ENCODE data around the gene WDR18.

Gene WDR18, protein sequence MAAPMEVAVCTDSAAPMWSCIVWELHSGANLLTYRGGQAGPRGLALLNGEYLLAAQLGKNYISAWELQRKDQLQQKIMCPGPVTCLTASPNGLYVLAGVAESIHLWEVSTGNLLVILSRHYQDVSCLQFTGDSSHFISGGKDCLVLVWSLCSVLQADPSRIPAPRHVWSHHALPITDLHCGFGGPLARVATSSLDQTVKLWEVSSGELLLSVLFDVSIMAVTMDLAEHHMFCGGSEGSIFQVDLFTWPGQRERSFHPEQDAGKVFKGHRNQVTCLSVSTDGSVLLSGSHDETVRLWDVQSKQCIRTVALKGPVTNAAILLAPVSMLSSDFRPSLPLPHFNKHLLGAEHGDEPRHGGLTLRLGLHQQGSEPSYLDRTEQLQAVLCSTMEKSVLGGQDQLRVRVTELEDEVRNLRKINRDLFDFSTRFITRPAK

DNA sequence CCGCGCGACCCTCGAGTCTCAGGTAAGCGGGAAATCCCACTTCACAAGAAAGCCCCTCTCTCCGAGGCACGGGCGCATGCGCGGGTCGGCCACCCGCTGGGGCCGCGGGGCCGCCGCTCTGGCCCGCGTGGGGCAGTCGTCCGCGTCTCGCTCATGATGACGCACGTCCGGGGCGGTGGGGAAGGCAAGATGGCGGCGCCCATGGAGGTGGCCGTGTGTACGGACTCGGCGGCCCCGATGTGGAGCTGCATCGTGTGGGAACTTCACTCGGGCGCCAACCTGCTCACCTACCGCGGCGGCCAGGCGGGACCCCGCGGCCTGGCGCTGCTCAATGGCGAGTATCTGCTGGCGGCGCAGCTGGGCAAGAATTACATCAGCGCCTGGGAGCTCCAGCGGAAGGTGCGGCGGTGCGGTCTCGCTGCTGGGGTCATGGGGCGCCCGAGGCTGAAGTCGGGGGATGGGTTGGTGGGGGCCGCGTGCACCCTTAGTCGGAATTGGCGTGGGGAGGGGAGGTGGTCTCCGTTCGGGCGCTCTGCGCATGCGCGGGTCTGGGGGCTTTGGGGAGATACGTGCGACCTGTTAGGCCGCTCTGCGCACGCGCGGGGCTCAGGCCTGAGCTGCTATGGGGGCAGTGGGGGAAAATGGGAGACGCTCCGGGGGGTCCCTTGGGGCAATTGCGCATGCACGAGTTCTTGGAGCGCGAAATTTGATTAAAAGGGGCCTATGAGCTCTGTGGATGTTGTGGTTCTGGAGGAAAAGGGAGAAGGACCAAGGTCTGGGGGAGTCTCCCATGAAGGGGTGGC lies at the start of gene WDR18:
Gene WDR18, plus strand, starts transcription at position 181 of the 803 bp plus-strand sequence. Its CDS starts 9 bp downstream, at position 190.
- peak in 55 of 56 donors; percentile 45 to 96 (median 89) for DNase-seq

DNA sequence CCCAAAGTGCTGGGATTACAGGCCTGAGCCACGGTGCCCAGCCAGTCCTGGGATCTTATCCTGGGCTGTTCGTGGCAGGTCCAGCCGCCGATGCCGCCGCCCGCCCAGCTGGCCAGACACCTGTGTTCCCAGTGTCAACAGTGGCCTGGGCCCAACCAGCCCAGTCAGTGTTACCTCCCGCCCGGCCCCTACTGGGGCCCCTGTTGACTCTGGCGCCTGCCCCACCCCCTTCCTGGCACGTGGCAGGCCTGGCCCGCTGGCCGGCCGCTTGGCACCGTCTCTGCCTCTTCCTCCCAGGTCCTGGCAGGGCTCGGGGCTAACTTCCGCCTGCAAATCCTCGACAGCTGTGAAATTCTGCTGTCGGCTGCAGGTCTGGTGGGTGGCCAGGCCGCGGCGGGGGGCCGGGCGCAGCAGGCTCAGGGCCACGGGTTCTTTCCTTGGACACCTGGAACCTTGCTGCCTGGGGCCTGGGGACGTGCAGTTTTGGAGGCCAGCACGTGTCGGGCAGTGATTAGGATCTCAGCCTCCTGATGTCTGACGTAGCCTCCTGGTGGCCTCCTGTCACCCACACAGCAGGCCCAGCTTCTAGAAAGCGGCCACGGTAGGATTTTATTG lies 49.2 kb upstream of the WDR18 start:
- peak in 48 of 56 donors; percentile 9 to 83 (median 54) for DNase-seq

DNA sequence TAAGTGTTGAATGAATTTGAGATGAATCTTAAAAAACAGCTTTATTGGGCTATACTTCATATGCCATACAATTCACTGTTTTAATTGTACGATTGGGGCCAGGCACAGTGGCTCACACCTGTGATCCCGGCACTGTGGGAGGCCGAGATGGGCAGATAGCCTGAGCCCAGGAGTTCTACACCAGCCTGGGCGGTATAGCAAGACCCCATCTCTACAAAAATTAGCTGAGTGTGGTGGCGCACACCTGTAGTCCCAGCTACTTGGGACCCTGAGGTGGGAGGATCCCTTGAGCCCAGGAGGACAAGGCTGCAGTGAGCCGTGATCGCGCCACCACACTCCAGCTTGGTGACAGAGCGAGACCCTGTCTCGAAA lies 48.0 kb upstream of the WDR18 start:
- no peak for DNase-seq

DNA sequence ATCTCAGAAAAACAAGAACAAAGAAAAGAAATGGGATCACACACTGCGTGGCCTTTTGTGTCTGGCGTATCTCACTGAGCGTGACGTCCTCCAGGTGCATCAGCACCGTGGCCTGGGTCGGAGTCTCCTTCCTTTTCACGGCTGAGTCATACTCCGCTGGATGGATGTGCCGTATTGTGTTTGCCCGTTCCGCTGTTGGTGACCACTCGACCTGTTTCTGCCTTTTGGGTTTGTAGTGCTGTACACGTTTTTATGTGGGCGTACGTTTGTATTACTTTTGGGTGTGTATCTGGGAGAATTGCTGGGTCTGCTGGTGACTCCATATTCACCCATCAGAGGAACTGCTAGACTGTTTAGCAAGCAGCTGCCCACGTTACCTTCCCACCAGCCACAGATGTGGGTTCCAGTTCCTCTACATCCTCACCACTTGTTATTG lies 46.9 kb upstream of the WDR18 start:
- no peak for DNase-seq

DNA sequence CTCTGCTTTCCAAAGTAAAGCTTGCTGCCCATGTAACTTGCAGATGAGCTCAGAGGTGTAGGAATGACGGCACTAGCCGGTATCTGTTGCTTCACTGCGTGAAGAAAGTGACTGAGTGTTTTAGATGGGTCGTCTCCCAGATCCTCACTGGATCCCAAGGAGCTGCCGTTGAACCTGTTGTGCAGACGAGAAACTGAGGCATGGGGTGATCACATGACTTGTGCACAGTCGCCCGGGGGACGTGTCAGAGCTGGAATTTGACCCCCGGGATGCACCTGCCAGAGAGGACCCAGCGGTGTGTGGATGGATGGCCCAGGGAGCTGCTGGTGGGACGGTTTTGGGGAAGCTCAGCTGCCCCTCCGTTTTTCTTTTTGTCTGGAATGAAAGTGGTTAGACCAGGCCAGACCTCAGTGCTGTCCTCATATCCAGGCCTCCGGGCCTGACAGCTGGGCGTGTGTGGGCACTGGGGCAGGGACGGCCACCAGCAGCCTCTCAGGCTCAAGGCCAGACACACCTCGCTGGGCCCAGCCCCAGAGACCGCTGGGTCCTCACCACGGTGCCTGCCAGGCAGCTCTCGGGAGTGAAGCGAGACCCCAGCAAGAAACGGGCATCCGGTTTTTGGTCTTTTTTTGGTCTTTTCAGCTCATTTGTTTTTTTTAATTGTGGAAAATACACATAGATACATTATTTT lies 45.8 kb upstream of the WDR18 start:
- DNase-seq: no peak

DNA sequence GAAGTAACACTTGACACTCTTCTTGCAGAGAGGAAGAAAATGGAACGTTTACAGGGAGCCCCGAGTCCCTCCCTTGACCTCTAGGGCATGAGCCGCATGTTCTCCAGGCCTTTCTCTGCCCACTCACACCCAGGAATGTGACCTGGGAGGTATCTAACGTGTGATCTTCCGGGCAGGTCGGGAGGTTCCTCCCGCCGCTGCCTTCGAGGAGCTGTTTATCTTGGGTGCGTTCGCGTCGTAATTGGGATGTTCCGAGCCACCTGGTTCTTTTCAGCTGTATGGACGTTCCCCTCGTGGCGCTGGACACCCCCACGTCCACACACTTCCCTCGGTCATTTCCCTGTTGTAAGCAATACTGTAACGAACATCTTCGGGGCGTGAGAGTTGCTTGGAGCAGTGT lies 44.7 kb upstream of the WDR18 start:
- no peak for DNase-seq

DNA sequence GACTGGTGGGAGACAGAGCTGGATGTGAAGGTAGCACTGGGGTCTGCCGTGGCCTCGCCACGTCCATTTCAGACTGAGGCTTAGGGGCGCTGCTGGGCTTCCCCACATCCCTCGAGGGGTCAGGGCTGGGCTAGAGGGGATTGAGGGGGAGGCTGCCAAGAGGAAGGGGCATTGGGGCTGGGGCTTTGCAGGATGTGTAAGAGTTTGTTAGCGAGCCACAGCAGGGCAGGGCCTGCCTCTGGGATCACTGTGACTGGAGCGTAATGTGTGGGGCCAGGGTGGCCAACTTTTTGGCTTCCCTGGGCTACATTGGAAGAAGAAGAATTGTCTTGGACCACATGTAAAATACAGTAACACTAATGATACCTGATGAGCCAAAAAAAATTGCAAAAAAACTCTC lies 44.2 kb upstream of the WDR18 start:
- no peak for DNase-seq

DNA sequence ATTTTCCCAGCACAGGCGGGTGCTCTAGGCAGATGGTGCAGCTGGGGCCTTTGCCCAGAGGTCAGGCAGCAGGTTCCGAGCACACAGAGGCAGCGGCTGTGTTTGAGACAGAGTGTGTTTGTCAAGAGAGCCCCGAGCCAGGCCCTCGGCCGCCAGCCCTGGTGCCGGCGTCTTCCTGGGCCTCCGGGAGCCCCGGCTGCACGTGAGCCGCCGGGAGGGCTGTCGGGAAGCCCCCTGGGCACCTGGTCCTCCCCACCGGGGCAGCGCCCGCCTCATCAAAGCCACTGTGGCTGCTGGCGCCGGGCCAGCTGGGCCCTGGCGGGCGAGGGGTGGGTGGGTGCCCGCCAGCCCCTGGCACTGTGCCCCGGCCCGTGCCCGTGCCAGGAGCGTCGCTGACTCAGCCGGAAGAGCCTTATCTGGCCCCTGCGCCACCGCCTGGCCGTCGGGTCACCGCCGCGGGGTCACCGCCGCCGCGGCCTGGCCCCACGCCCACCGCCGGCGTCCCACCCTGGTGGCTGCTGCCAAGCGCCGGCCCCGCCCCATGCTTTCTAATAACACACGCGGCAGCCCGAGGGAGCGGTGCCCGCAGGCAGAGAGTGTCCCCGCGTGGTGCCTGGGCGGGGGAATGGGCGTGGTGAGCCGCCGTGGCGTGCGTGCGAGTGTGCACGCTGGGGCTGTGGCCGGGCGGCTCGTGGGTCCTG lies 43.4 kb upstream of the WDR18 start:
- DNase-seq: peak in 52 of 56 donors; percentile 14 to 82 (median 58)

DNA sequence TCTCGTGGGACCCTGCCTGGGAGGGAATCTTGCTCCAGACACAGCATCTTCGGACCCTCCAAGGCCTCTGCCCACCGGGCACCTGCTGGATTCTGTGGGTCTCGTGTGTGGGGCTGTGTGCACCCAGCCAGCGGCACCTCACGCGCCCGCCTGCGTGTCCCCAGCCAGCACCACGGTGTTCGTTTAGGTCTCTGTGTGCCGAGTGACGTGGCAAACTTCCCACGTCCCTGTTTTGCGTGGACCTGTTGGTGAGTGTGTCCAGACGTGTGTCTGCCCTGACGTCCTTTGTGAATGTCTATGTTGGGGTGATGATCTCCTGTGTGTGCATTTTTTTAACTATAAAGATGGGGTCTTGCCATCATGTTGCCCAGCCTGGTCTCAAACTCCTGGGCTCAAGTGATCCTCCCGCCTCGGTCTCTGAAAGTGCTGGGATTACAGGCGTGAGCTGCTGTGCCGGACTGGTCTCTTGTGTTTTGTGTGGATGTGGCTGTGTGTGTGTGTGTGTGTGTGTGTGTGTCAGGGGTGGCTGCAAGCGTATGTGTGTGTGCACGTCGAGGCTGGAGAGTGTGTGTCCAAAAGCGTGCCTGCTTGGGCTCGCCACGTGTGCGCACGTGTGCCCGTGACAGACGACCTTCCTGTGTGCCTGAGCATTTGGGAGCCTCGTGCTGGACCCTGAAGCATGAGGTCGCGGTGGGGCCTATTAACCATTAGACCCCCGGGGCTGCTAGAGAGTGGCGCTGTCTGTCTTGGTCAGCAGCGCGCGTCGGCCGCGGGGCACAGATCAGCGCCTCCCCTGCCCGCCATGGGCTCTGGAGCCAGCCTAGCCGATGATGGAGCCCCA lies 42.6 kb upstream of the WDR18 start:
- DNase-seq: no peak

DNA sequence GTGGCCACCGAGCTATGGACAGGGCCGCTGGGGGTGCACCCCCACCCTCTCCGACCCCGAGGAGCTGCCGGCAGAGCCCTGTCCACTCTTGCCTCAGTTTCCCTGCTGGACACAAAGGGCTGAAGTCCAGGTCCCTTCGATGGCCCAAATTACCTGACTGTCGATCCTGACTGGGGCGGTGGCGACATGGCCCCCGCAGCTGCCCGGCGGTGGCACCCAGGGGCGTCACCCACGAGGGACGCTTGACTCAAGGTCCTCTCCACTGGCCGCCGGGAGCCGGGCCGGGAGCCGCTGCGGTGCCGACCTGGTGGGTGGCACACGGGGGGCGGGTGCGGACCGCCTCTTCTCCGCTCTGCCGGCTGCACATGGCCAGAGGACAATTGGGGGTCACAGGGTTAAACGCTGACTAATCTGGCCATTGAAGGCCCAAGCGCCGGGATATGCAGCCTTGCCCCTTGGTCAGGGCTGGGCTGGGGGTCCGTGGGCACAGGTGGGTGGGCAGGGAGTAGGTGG lies 42.0 kb upstream of the WDR18 start:
- no peak for DNase-seq

DNA sequence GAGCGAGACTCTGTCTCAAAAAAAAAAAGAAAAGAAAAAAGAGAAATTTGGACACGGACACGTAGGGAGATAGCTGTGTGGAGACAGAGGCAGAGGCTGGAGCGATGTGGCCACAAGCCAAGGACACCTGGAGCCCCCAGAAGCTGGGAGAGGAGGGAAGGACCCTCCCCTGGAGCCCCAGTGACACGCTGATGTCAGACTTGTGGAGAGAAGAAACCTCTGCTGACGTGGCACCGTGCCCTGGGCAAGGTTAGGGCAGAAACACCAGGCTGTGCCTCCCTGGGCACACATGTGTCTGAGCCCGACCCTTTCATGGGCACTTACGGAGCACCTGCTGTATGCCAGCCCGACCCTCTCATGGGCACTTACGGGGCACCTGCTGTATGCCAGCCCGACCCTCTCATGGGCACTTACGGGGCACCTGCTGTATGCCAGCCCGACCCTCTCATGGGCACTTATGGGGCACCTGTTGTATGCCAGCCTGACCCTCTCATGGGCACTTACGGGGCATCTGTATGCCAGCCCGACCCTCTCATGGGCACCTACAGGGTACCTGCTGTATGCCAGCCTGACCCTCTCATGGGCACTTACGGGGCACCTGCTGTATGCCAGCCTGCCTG lies 40.5 kb upstream of the WDR18 start:
- no peak for DNase-seq

DNA sequence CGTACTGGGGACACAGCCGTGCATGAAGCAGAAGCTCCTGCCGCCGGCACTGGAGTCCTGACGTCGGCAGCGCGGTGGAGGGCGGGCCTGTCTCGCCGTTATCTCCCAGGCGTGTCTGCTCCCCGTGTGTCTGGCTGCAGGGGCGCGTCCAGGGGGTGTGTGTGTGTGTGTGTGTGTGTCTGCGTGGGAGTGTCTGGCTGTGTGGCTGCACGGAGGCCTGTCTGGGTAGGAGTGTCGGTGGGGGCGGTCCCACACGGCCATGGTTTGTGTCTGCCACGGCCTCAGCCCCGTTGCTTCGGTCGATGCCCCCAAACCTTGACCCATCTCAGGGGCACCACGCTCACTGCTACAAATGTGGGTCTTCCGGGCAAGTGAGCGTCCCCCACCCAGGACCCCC lies 40.0 kb upstream of the WDR18 start:
- no peak for DNase-seq

DNA sequence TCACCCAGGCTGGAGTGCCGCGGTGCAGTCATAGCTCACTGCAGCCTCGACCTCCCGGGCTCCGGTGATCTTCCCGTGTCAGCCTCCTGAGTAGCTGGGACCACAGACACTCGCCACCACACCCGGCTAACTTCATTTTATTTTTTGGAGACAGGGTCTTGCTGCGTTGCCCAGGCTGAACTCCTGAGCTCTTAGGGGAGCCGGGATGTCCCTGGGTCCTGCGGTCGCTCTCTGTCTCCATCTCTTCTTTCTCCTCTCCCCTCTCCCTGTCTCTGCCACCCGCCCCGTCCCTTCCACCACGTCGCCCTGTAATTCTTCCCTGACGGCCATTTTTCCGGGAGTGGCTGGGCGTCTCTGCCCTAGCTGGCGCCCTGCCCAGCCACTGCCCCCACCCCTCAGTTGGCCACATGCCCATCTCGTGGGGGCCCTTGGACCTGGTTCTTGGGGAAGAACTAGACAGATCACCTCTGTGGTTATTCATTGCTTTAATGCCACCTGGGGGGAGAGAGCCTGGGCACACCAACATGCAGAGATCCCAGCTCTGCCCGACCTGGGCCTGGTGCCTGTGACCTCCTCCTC lies 39.4 kb upstream of the WDR18 start:
- DNase-seq: no peak

DNA sequence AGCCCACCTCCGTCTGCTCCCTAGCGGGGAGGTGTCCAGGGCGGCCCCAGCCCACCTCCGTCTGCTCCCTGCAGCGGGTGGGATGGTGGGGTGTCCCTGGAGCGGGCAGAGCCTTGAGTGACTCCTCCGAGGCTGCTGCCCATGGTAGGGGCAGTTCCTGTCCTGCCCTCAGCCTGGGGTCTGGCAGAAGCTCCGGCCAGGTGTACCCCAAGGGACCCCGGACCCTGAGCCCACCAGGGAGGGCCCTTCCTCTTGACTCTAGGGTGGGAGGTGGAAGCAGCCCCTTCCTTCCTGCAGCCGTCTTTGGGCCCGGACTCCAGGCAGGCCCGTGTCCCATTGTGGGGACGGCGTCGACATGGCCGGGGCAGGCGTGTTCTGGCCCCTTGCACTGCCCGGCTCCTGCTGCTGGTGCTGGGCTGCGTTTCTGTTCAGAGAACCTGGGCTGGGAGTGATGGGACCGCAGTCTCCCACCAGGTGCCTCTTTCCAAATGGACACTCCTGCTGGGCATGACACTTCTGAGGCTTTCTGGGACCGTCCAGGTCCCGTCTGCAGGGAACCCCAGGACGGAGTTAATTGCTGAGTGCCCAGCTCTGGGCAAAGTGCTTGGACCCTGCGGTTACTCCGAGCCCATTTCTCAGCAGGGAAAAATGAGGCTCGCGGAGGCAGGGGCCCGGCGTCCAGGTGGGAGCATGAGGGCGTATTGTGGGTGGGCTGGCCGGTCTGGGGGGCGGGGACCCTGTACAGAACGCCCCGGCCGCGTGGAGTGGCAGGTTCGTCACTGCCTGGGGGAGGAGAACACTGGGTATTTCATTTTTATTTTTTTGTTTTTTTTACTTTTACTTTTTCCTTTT lies 38.5 kb upstream of the WDR18 start:
- DNase-seq: no peak

DNA sequence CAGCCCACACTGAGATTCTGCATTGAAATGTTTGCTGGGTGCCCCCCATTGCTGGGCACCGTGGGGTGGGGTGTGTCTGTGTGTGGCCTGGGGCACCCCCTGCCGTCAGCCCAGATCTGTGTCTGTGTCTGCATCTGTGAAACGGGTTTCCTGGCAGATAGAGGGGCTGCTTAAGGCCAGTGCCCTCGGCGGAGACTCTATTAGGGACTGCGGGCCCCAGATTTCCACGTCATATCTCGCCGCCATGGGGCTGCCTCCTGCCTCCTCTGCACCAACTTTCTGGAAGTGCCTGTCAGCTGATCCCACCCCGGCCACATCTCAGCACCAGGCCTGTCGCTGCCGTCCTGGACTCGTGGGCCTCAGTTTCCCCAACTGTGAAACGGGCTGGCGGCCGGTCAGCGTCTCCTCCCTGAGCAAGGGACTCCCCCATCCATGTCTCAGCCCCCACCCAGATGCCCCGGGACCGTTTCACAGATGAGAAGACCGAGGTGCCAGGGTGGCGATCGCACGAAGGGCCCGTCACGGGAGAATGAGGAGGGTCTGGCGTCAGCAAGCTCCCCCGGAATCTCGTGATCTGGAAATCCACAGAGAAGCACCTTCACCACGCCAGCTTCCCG lies 36.9 kb upstream of the WDR18 start:
- DNase-seq: no peak

DNA sequence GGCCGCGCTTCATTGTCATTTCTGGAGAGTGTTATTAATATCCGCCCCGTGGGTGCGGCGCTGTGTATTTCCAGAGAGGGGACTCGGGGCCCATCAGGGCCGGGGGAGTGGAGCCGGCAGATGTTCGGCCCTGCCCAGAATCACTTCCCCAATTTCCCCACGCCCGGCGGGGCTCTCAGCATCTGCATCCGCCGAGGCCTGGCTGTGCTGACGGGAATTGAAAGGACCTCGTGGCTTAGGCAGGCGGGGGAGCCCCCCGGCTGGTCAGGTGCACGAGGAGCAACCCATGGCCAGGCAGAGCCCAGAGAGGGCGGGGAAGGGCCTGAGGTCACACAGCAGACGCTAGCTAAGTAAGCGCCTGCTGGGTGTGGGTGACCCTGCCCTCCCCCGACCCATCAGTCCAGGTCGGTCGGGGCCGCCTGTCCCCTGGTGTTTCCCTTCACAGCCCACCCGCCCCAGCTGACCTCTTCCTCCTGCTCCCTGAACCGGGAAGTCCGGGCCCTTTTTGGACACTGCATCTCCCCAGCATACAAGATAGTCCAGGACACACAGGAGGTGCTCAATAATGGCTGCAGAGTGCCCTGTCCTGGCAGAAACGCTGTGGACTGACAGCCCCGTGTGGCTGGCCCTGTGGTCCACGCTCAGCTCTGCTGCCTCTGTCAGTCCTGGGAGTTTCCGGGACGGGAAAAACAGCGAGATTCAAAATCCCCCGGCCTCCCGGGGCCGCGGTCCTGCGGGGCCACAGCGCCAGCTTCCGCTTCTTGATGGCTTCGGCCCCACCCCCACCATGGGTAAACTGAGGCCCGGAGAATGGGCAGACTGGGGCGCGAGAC lies 36.2 kb upstream of the WDR18 start:
- peak in 19 of 56 donors; percentile 5 to 52 (median 28) for DNase-seq

Data from nucleus accumbens (tissue), 56 donors.